GM18951 (cell line): ENCODE results near the gene WNT10A.

Experiments
- POLR2A ChIP-seq: IDR thresholded peaks from 4 replicates; pipeline ENCODE4 v1.6.1; 2011; ENCODE audit warnings: mild to moderate bottlenecking; ENCODE audit not compliant: insufficient read length, insufficient read depth; ENCODE audit errors: extremely low read depth
- in situ Hi-C: fragments of 300-500 bp; cut with MboI; formaldehyde crosslinking; loops from one replicate; pipeline ENCODE4 v1.12.0; 2022; ENCODE audit warnings: low sequenced_read_pairs, mixed read lengths, inconsistent platforms; ENCODE audit not compliant: unreplicated experiment

WNT10A gene

DNA sequence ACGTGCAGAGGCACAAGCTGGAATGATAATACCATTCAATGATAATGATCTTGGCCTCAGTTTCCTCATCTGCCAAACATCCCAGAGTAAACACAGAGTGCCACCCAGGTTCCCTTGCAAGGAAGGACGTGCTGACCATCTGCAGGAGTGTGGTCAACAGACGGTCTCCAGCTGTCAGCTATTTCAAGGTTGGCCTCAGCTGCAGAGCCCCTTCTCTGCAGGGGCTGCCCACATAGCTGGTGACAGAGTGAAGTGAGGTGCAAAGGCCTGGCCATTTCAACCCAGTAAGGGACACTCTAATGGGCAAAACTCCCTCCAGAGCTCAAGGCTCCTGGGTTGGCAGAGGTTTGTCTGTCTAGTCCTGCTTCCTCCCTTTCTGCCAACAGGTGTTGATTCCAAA is 29.4 kb upstream of the WNT10A start:
- TF ChIP-seq POLR2A, result no peak
- in situ Hi-C loops, result no loop called here

DNA sequence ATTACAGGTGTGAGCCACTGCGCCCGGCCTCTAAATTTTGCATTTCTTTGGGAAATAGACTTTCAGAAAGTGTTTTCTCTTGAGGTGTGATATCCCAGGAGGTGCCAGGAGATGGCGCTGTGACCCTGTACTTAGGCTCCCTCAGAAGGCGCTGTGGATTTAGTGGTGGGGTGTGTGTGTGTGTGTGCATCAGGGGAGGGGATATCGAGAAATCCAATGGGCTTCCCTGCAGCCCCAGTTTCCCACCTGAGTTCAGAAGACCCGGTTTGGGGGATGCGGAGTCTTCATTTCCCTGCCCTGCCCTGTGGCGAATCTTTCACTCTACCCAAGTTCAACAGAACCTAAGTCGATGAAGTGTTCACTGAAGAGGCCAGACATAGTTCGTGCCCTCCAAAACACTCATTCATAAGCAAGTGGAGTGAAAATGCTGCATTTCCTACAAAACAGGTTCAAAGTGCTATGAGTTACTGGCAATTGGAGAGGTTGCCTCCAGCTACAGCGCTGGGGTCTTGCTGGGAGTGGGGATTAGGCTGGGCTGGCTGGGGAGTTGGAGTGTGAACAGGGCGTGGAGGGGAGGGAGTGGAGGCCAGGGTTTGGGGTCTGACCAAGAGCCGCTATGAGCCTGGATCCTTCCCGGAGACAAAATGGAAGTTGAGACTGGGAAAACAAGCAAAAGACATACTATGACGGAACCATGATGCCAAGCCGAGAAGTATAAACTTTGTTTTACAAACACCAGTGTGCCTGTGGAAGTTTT is 27.6 kb upstream of the WNT10A start:
- in situ Hi-C loops, result no loop called here
- TF ChIP-seq POLR2A, result no peak

DNA sequence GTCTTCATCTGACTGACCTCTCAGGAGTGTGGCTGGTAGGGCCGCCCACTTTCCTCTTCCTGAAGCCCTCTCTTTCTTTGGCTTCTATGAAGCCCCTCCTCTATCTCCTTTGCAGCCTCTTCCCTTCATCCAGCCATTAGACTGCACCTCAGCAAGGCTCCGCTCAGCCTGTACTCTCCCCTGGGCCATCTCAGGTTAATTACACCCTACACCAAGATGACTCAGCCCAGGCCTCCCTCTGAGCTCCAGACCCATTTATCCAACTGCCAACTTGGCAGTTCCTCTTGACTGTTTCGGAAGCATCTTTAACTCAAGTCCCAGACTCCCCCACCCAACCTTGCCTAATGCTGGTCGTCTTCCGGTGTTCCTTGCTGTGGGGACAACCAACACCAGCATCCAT is 26.9 kb upstream of the WNT10A start:
- in situ Hi-C loops, result no loop called here
- no peak for TF ChIP-seq POLR2A

DNA sequence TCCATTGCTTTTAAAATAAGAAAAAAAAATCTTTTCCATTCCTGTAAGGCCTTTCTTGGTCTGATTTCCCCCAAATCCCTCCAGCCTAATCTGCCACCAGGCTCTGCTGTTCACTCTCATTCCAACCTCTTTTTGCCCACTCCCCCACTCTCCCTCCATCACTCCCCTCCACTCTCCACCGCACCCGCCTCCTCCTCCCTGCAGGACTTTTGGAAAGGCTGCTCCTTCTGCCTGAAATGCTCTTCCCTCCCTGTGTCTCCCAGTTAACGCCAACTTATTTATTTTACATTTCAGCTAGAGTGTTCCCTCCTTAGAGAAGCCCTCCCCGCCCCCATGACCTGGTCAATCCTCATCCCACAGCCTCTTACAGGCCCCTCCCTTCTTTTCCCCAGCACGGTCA is 25.8 kb upstream of the WNT10A start:
- in situ Hi-C loops, result no loop called here

DNA sequence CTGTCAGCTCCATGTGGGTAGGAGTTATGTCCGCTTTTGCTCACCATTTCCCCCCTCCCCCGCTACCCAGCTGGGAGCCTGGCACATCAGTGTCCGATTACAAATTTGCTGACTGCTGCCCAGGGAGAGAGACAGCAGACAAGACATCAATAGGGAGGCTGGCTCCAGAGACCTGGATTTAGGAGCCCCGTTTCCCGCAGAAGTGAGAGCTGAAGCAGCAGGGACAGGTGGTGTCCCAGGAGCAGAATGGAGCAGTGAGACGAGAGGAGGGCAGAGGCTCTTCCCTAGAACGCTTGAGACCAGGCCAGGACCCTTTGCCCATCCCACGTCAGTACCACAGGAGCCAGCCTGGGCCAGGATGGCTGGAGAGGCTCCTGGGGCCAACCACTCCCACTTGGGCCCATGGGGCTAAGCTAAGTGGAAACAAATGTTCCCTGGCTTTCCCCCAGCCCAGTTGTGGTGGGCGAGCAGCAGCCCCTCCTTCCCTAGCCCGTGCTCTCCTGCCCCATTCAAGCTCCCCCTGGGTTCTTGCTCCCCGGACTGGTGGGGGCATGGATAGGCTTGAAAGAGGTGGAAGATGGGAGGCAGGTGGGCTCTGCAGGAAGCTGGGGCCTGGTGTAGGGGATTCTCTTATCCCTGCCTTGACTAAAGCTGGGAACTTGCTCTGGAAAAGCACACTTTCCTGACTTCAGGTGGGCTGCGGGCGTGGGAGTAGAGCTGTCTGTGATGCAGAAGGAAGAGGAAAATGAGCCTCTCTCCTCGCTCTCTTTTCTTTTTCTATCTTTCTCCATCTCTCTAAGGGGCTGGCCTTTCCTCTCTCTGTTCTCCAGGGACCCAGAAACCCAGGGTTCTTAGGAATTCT is 25.1 kb upstream of the WNT10A start:
- in situ Hi-C loops, result no loop called here
- no peak for TF ChIP-seq POLR2A

More for the DNA sequence above, 25.8 kb upstream of the WNT10A start:
- TF ChIP-seq POLR2A, result no peak

DNA sequence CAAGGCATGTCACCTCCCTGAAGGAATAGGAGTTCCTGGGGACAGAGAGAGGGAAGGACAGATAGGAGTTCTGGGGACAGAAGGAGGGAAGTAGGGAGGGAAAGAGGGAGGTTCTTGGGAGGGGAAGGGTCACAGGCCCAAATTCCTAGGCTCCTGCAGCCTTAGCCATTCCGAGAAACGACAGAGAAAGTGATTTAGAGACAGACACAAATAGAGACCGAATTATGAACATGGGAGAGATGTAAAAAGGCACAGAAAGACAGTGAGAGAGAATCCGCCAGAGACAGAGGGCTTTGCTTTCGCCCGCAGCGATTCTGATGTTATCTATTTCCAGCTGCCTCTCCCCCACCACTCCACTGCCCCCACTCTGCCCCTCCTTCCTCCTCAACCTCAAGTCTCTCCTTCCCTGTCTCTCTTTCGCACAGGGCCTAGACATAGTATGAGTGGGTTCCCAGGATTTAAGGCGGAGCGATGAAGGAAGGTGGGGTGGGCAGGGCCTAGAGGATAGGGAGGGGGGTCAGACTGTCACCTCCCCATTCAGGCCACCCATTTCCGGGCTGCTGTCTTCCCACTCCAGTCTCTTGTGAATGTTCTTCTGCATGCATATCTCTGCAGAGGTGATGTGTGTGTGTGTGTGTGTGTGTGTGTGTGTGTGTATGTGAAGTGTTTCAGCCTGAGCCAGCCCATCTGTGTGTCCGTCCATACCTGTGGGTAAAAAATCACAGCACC is 24.3 kb upstream of the WNT10A start:
- no peak for TF ChIP-seq POLR2A
- in situ Hi-C loops, result no loop called here

DNA sequence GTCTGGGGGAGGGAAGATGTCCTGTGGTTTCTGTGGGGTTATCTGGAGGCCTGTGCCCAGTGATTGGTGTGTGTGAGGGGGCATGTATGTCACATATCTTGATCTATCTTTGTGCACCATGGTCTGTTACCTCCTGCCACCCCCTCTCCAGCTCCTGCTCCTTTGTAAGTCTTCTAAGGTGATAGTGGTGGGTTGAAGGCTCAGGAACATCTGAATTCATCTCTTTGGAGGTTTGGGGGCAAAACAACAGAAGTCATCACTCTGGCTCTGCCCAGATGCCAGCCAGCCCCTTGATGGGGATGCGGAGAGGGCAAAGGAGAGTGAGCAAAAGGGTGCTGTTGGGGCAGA is 23.8 kb upstream of the WNT10A start:
- in situ Hi-C loops, result no loop called here
- no peak for TF ChIP-seq POLR2A

DNA sequence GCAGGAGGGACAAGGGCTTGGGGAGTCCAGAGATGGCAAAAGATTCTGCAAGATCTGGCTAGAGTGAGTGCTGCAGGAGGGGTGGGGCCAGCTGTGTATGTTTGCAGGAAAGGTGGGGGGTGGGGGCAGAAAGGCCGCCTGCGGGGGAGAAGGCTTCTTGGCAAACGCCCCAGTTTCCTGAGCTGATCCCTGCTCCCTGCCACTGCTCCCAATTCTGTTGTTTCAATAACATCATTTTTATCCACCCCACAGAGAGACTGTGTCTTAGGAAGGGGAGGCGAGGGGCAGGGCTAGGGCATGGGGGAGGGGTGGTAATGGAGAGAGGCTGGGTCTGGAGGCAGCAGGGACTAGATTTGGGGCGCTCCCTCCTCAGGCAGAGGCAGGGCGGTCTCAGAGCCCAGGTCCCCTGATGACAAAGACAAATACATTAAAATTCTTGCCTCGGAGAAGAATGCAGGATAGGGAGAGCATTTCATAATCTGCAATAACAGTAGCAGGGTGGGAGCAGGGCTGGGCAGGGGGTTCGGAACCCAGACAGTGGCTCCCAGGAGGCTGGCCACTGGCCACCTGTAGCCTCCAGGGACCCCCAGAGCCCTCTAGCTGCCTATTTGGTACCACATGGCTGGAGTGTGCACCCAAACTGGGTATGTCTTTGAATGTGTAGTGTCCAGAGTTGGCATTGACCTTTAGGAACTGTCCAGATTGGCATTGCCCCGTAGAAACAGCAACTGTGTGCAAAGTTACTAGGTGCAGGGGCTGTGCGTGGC is 23.1 kb upstream of the WNT10A start:
- in situ Hi-C loops, result no loop called here
- no peak for TF ChIP-seq POLR2A

DNA sequence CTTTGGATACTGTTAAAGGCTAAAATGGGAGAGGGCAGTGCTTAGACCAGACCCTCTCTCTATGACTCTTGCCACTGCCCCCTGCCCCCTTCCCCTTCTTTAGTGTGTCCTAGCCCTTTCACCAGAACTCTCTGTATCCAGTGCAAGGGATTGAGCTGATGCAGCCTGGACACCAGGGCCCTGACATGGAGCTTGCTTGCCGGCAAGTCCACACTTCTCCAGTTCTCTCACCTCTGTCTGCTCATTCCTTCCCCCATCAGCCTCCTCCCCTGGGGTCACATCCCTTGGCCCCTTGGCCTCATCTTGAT is 22.6 kb upstream of the WNT10A start:
- no peak for TF ChIP-seq POLR2A
- in situ Hi-C loops, result no loop called here

DNA sequence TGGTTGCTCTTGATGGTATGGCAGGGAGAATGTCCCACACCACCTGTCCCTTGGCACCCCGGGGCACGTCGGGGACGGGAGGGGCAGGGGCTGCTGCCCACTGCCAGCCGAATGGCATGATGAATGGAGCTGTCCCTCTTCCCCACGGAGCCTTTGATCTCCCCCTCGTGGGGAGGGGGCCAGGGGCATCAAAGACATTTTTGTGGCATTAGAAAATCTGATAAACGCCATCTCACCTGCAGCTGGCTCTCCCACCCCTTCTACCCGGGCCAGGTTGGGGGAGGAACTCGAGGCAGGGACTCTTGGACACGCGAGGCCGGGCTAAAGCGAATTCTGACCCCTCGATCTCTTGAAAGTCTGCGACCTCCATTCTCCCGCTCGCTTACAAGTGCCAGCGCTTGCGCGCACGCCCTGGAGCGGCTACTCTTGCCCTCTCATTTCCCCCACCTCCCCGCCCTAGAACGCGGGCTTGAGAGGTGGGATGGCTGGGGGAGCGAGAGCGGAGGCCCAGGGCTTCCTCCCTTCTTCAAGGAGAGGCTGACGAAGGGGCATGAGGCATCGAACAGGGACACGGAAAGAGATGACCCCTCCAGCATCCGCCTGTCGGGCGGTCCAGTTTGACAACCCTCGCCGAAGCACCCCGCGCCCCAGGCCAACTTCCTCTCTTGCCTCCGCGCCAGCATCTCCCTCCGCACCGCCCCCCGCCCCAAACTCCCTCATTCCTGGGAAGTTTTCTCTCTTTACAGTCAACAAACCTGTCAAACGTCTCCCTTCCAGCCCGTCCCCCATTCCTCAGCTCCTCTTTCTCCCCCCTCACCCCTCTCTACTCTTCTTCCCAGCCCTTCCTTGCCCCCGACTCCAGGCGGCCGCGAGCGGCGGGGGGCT is 21.7 kb upstream of the WNT10A start:
- in situ Hi-C loops, result no loop called here
- no peak for TF ChIP-seq POLR2A

DNA sequence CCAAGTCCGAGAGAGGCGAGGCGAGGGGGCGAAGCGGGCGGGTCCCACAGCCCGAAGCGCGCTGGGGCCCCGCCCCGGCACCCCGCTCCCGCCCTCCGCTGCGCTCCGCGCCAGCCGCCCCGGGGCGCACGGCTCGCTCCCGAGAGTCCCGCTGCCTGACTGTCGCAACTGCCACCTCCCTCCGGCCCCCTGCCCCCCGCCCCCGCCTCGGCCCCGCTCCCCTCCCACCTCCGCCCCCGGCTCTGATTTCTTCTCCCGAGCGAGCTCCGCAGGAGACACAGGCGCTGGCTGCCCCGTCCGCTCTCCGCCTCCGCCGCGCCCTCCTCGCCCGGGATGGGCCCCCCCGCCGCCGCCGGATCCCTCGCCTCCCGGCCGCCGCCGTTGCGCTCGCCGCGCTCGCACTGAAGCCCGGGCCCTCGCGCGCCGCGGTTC is 21.1 kb upstream of the WNT10A start, which contains the start of gene WNT6:
Gene WNT6 (plus strand): TSS at position 250 of the 432 bp plus-strand sequence. CDS start 233 bp downstream, outside the sequence.
- in situ Hi-C loops, result no loop called here

More for the DNA sequence above, 21.1 kb upstream of the WNT10A start, which contains the start of gene WNT6:
- TF ChIP-seq POLR2A, result no peak
